ENCODE results near the gene CD44. TPM values are rescaled to one million over a fixed set of nuclear protein-coding genes. Genes with fewer than 3 reads are reported as not detected.

The CD44 gene
- polyA plus RNA-seq, 2 of the 4 experiments (the other 2 are of a cell fraction), result 309 to 585 TPM

GRCh38 chr11:35166369-35167360 lies 27.7 kb downstream of the CD44 start (continued):
- TF ChIP-seq BHLHE40 (IDR thresholded peaks at IDR 0.05; ENCODE audit: low read depth, low read length) (no peak), PBX3 (IDR thresholded peaks at IDR 0.05) (no peak), EHF (CRISPR knock-in tag; IDR thresholded peaks at IDR 0.05) (no peak), TP53 (CRISPR knock-in tag; IDR thresholded peaks at IDR 0.05) (0 out of 2 replicates have a peak, but pooled peaks have one; percentile 29), ATOH8 (CRISPR knock-in tag; IDR thresholded peaks at IDR 0.05; ENCODE audit: low read depth) (no peak; the same call in 1 of the 2 replicates), HOXB13 (CRISPR knock-in tag; IDR thresholded peaks at IDR 0.05; ENCODE audit: low read depth) (no peak; the same call in 1 of the 2 replicates), ZFP36 (IDR thresholded peaks at IDR 0.05; ENCODE audit: borderline replicate concordance, partially characterized antibody) (no peak), NFE2L2 (conservative IDR thresholded peaks at IDR 0.05; ENCODE audit: low read length) (no peak), HEYL (CRISPR knock-in tag; IDR thresholded peaks at IDR 0.05) (no peak), ZSCAN20 (CRISPR knock-in tag; IDR thresholded peaks at IDR 0.05) (no peak), REST (IDR thresholded peaks at IDR 0.05) (no peak), NR3C1 (IDR thresholded peaks at IDR 0.05) (no peak), HOXB5 (CRISPR knock-in tag; IDR thresholded peaks at IDR 0.05) (no peak), CBX8 (IDR thresholded peaks at IDR 0.05) (no peak), EP300 (IDR thresholded peaks at IDR 0.05) (peak; percentile 88 to 94; a peak in 4 of 5 replicates), SREBF2 (IDR thresholded peaks at IDR 0.05) (no peak), CHD4 (IDR thresholded peaks at IDR 0.05; ENCODE audit: borderline replicate concordance) (no peak), FOSL2 (IDR thresholded peaks at IDR 0.05) (peak; percentile 96), FOSL2 (CRISPR knock-in tag; IDR thresholded peaks at IDR 0.05) (peak; percentile 93), EHMT2 (IDR thresholded peaks at IDR 0.05; ENCODE audit: low read depth) (no peak), HDAC2 (IDR thresholded peaks at IDR 0.05) (no peak), CHD2 (IDR thresholded peaks at IDR 0.05; ENCODE audit: low read length, partially characterized antibody) (no peak), MAFK (IDR thresholded peaks at IDR 0.05; ENCODE audit: partially characterized antibody) (no peak), GATA3 (IDR thresholded peaks at IDR 0.05; ENCODE audit: borderline replicate concordance) (peak; percentile 93), RAD21 (conservative IDR thresholded peaks at IDR 0.05 in 1 of 2, IDR thresholded peaks at IDR 0.05 in 1 of 2) (peak in 1 of 2 experiments; percentile 45; a peak in 3 of 5 replicates), BCL3 (IDR thresholded peaks at IDR 0.05) (peak; percentile 52; the same call in 1 of the 3 replicates), RNF2 (IDR thresholded peaks at IDR 0.05; ENCODE audit: borderline replicate concordance, low read depth) (no peak), CTCF (IDR thresholded peaks at IDR 0.05) (no peak), RFX5 (IDR thresholded peaks at IDR 0.05) (no peak), JUN (IDR thresholded peaks at IDR 0.05) (peak; percentile 79 to 93; a peak in 4 of 5 replicates), PHF8 (IDR thresholded peaks at IDR 0.05; ENCODE audit: borderline replicate concordance, low read depth) (no peak), E2F6 (IDR thresholded peaks at IDR 0.05; ENCODE audit: borderline replicate concordance, low read depth) (no peak), MAZ (IDR thresholded peaks at IDR 0.05; ENCODE audit: borderline replicate concordance, low read depth, low read length) (no peak)

Measured in A549 (cell line).